Measurements from ENCODE around the gene CDS2. TPM values are rescaled to one million over a fixed set of nuclear protein-coding genes. Genes with fewer than 3 reads are reported as not detected.

Gene CDS2
- total RNA-seq (2014; rRNA removed) (13.2 and 17.1 TPM in 2 replicates), Bru-seq, nascent RNA (percentile 81 among the genes with signal in this experiment), BruChase-seq, experiment 1, labeled RNA remaining after a 6-hour chase (percentile 86 among the genes with signal in this experiment), BruChase-seq, experiment 2, labeled RNA remaining after a 2-hour chase (percentile 86 among the genes with signal in this experiment)
- long read RNA-seq, full-length matches to known transcripts = 85 of 132 reads
- long read RNA-seq, partial matches to known transcripts = 9 of 132 reads
- long read RNA-seq, other reads (novel, unspliced or antisense) = 38 of 132 reads

DNA sequence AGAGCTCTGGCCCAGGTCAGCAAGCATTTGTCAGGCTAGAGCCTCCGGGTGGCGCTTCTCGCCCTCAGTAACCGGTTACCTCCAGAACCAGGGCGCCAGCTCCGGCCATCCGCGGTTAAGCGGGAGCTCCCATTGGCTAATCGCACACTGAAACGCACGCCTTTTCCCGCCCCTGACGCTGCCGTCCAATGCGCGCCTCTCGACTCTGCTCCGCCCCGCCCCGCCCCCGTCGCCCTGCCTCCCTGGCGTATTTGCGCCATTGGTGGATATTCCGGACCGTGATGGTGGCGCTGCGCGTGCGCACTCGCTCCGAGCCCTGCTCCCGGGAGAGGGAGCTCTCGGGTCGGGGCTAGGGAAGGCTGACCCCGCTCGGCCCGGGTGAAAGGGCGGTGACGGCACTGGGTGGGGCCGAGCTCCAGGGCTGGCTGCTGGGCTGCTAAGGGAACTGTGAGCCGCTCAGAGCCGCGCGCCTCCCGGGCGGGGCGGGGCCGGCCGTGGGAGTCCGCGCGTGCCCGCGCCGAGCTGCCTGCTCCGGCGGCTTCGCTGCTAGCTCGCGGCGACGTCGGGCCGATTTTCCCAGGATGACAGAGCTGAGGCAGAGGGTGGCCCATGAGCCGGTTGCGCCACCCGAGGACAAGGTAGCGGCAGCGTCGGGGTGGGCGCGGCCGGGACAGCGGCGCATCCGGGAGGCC lies at the start of gene CDS2:
TSS of gene CDS2 (plus strand) at position 497 of the 692 bp plus-strand sequence. CDS start at position 582, 85 bp downstream.
- Histone ChIP-seq H3K4me3 (ENCODE audit: low read length) (peak within 1 kb of the TSS; percentile 87), H2AFZ (ENCODE audit: low read length) (peak within 1 kb of the TSS; percentile 89), H4K20me1 (ENCODE audit: low read length) (0 out of 2 replicates have a peak, but pooled peaks cover 4% of the 10 kb centered on the region), H3F3A (ENCODE audit: low read length, unreplicated experiment) (no peaks in the 10 kb centered on the region), H3K9me2 (replicated peaks; ENCODE audit: low read length) (no peaks in the 10 kb centered on the region), H3K9ac (ENCODE audit: low read length) (peak within 1 kb of the TSS; percentile 85), H3K27me3 (ENCODE audit: low read length) (no peaks in the 10 kb centered on the region), H3K4me2 (ENCODE audit: low read length) (peak within 1 kb of the TSS; percentile 86), H3K4me1 (ENCODE audit: insufficient read depth, low read length) (peaks cover 15% of the 10 kb centered on the region), H3K9me3 (ENCODE audit: low read length) (no peaks in the 10 kb centered on the region), H3K79me2 (ENCODE audit: low read length) (peaks cover 43% of the 10 kb centered on the region), H3K36me3 (ENCODE audit: low read depth, low read length) (no peaks in the 10 kb centered on the region), H3K27ac (ENCODE audit: low read length) (peak within 1 kb of the TSS; percentile 44)
- intact Hi-C loops (cut with micrococcal nuclease) = loop anchor here (1.0 kb wide), 2 partner anchors 66 to 97 kb away; no protein-coding TSS in a partner anchor
- peak; percentile 99 for DNase-seq
- TF ChIP-seq CTCF (conservative IDR thresholded peaks at IDR 0.05; ENCODE audit: low read depth, low read length) (peak; percentile 72), EZH2 (IDR thresholded peaks at IDR 0.05; ENCODE audit: low read length, unreplicated experiment) (no peak), EZH2phosphoT487 (IDR thresholded peaks at IDR 0.05; ENCODE audit: borderline replicate concordance, low read length) (no peak)
- ChIA-PET CTCF (interaction anchor here (0.6 to 3.4 kb wide), 20 partner anchors 11 to 527 kb away, joined by 3 to 161 read pairs (median 6); no protein-coding TSS in a partner anchor), POLR2A (ENCODE audit: unreplicated experiment) (interaction anchor here (0.6 to 1.5 kb wide), 8 partner anchors 27 to 149 kb away, joined by 3 to 16 read pairs (median 4); no protein-coding TSS in a partner anchor)
- ATAC-seq = peak; percentile 90
- BruUV-seq (replicated peaks) = no TSS peak

DNA sequence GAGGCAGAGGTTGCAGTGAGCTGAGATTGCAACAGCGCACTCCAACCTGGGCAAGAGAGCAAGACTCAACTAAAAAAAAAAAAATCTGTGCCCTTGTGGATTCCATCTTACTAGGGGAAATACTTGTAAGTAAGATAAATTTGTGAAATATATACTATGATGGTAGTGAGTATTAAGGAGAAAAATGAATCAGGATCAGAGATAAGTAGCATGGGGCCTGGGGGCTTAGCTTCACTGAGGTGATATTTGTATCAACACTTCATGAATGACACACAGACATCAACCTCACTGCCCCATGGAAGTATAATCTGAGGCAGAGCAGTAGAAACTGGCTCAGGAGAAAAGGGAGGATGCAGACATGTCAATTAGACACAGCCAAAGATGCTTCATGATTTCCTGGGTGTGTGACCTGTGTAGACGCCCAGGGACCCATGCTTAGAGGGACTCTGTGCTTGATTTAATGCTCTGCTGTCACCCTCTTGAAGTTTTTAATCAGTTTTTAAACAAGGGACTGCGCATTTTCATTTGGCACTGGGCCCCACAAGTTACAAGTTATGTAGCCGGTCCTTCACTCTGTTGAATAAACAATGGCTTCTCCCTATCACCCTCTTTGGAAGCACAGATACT lies 48.9 kb upstream of the CDS2 start:
- no TSS peak for BruUV-seq (replicated peaks)
- Histone ChIP-seq H3K27me3 (ENCODE audit: low read length) (no peaks in the 10 kb centered on the region), H3K9ac (ENCODE audit: low read length) (no peak overlapping the region), H3K9me3 (ENCODE audit: low read length) (no peaks in the 10 kb centered on the region), H3K4me3 (ENCODE audit: low read length) (no peak overlapping the region), H3K36me3 (ENCODE audit: low read depth, low read length) (no peaks in the 10 kb centered on the region), H3K4me1 (ENCODE audit: insufficient read depth, low read length) (peaks cover 16% of the 10 kb centered on the region), H3K79me2 (ENCODE audit: low read length) (no peaks in the 10 kb centered on the region), H2AFZ (ENCODE audit: low read length) (no peak overlapping the region), H4K20me1 (ENCODE audit: low read length) (no peaks in the 10 kb centered on the region), H3K4me2 (ENCODE audit: low read length) (no peak overlapping the region), H3F3A (ENCODE audit: low read length, unreplicated experiment) (no peaks in the 10 kb centered on the region), H3K9me2 (replicated peaks; ENCODE audit: low read length) (no peaks in the 10 kb centered on the region), H3K27ac (ENCODE audit: low read length) (no peak overlapping the region)
- ATAC-seq (no peak), DNase-seq (no peak)
- intact Hi-C loops (cut with micrococcal nuclease) = no loop called here
- CTCF ChIA-PET = no interaction called here
- POLR2A ChIA-PET (ENCODE audit: unreplicated experiment) = no interaction called here
- TF ChIP-seq EZH2phosphoT487 (IDR thresholded peaks at IDR 0.05; ENCODE audit: borderline replicate concordance, low read length) (no peak), EZH2 (IDR thresholded peaks at IDR 0.05; ENCODE audit: low read length, unreplicated experiment) (no peak), CTCF (conservative IDR thresholded peaks at IDR 0.05; ENCODE audit: low read depth, low read length) (no peak)
